ENCODE data around the gene FGR. TPM values are rescaled to one million over a fixed set of nuclear protein-coding genes. Genes with fewer than 3 reads are reported as not detected.

The FGR gene
- total RNA-seq, 1 donor from 2014 or later, result 3.5 TPM

DNA sequence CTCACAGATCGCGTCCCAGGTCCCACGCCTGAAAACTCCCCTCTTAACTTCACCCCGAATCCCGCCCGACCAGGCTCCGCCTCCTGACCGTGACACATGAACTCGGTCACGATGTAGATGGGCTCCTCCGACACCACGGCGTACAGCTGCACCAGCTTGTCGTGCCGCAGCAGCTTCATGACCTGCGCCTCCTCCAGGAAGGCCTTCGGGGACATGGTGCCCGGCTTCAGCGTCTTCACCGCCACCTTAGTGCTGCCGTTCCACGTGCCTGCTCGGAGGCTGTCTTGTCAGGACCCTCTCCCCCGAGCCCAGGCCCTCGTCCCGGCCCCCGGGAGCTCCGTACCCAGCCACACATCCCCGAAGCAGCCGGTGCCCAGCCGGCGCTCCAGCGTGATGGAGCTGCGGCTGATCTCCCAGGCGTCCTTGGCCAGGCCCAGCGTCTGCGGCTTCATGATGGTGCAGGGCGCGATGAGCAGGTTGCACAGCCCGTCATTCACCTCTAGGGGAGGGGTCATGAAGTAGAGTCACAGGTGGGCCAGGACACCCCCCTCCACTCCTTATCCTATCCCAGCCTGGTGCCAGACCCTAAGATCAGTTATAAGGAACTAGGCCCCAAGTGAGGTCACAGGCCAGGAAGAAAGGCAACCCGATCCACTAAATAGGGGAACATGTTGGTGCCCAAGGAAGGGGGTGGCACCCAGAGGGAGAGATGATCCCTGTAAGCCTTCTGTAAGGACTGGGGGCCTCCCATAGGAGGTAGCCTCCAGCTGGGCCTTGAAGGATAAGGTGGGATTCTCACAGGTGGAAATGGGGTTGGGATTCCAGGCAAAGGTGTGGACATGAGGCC lies 19.4 kb downstream of the FGR start:
- Histone ChIP-seq H3K4me1 (peaks cover 17% of the 10 kb centered on the region), H3K4me3 (no peak overlapping the region), H3K27ac (replicated peaks) (no peak overlapping the region), H3K27me3 (ENCODE audit: low read depth) (no peaks in the 10 kb centered on the region), H3K36me3 (no peaks in the 10 kb centered on the region), H3K9me3 (replicated peaks) (no peaks in the 10 kb centered on the region)
- DNase-seq, result no peak
- intact Hi-C loops (cut with micrococcal nuclease), result no loop called here
- TF ChIP-seq, protein P1, sequence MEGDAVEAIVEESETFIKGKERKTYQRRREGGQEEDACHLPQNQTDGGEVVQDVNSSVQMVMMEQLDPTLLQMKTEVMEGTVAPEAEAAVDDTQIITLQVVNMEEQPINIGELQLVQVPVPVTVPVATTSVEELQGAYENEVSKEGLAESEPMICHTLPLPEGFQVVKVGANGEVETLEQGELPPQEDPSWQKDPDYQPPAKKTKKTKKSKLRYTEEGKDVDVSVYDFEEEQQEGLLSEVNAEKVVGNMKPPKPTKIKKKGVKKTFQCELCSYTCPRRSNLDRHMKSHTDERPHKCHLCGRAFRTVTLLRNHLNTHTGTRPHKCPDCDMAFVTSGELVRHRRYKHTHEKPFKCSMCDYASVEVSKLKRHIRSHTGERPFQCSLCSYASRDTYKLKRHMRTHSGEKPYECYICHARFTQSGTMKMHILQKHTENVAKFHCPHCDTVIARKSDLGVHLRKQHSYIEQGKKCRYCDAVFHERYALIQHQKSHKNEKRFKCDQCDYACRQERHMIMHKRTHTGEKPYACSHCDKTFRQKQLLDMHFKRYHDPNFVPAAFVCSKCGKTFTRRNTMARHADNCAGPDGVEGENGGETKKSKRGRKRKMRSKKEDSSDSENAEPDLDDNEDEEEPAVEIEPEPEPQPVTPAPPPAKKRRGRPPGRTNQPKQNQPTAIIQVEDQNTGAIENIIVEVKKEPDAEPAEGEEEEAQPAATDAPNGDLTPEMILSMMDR (IDR thresholded peaks at IDR 0.05; ENCODE audit: borderline replicate concordance), result no peak

DNA sequence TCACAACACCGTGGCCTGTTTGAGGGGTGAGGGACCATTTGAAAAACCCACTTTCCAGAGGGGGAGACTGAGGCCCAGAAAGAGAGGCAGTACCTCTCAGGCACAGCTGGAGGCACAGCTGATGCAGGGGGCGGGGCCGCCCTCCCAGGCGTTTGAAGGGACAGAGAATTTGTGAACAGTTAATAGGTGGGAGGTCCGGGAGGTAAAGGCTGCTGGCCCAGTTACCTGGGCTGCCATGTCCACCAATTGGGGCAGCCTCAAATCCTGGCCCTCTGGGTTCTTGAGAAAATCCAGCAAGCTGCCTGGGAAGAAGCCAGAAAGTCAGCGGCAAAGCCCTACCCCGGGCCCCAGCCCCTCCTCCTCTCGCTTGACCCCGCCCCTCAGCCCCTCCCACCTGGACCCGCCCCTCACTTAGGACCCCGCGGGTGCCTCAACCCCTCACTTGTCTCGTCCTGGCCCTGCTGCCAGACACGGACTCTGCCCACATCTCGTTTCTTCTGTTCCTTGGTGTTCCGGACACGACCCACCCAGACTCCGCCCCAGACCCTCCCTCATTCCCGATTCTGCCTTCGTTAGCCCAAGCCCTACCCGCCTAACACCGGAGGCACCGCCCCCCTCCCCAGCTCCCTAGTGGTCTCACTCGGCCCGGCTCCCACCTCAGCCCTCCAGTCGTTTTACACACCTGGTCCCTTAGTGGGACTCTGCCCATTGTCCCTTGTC lies 20.2 kb downstream of the FGR start:
- DNase-seq, result no peak
- Histone ChIP-seq H3K27me3 (ENCODE audit: low read depth) (no peaks in the 10 kb centered on the region), H3K27ac (replicated peaks) (no peak overlapping the region), H3K9me3 (replicated peaks) (no peaks in the 10 kb centered on the region), H3K36me3 (no peaks in the 10 kb centered on the region), H3K4me3 (no peak overlapping the region), H3K4me1 (peaks cover 17% of the 10 kb centered on the region)
- TF ChIP-seq, protein P1 (IDR thresholded peaks at IDR 0.05; ENCODE audit: borderline replicate concordance), result no peak
- intact Hi-C loops (cut with micrococcal nuclease), result no loop called here

DNA sequence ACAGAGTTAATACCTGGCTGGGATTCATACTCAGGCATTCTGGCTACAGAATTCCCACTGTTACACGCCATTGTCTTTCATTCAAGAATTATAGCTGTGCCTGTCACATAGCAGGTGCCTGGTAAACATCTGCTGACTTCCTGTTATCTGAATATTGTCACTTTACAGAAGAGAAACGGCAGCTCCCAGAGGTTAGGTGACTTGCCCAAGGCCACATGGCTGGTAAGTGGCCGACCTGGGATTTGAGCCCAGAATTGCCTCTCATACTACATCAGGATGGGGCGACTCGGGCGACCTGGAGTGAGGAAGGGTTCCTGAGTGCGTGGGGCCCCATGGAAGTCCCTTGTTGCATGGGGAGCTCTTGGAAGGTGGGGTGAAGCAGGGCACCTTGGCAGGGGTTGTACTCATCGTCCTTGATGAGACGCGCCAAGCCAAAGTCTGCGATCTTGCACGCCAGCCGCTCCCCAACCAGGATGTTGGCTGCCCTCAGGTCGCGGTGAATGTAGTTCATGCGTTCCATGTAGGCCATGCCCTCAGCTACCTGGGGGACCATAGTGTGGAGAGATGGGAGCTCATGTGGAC lies 20.9 kb downstream of the FGR start:
- Histone ChIP-seq H3K4me3 (no peak overlapping the region), H3K27ac (replicated peaks) (no peak overlapping the region), H3K4me1 (peaks cover 19% of the 10 kb centered on the region), H3K36me3 (no peaks in the 10 kb centered on the region), H3K9me3 (replicated peaks) (no peaks in the 10 kb centered on the region), H3K27me3 (ENCODE audit: low read depth) (no peaks in the 10 kb centered on the region)
- no peak for DNase-seq
- TF ChIP-seq, protein P1 (IDR thresholded peaks at IDR 0.05; ENCODE audit: borderline replicate concordance), result no peak
- intact Hi-C loops (cut with micrococcal nuclease), result no loop called here

DNA sequence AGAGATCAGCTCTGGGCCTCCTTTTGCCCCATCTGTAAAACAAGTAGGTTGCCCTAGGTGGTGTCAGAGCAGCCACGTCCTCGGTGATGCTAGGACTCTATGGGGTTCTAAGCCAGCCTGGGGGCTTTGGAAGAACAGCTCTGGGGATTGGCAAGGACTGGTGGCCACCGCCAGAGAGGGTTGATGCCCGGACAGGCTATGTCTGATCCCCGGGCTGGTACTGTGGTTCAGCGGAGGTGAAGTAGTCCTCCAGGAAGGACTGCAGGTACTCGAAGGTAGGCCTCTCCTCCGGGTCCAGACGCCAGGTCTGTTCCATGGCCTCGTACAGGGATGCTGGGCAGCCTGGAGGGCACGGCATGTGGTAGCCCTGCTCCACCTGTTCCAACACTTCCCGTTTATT lies 22.3 kb downstream of the FGR start:
- H3K27me3 ChIP-seq (ENCODE audit: low read depth), result no peaks in the 10 kb centered on the region
- no peak overlapping the region for H3K27ac ChIP-seq (replicated peaks)
- peaks cover 26% of the 10 kb centered on the region for H3K4me1 ChIP-seq
- H3K9me3 ChIP-seq (replicated peaks), result no peaks in the 10 kb centered on the region
- intact Hi-C loops (cut with micrococcal nuclease), result no loop called here
- no peaks in the 10 kb centered on the region for H3K36me3 ChIP-seq
- H3K4me3 ChIP-seq, result no peak overlapping the region
- DNase-seq, result no peak
- TF ChIP-seq, protein P1 (IDR thresholded peaks at IDR 0.05; ENCODE audit: borderline replicate concordance), result no peak

DNA sequence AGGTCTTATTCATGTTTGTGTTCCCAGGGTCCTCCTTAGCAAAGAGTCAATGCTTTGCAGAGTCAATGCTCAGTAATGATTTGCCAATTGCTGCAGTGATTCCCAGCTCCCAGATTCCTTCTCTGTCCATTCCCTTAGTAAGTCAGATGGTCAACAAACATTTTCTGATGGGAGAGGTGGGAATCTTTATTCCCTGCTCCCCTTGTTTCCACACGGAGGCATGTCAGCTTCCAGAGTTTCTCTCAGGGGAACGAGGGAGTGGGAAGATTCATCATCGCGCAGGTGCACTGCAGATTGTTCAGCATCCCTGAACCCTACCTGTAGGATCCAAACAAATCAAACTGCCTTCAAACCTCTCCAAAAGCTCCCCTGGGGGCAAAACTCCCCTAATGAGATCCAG lies 23.5 kb downstream of the FGR start:
- Histone ChIP-seq H3K27me3 (ENCODE audit: low read depth) (no peaks in the 10 kb centered on the region), H3K27ac (replicated peaks) (no peak overlapping the region), H3K4me3 (no peak overlapping the region), H3K4me1 (peaks cover 26% of the 10 kb centered on the region), H3K9me3 (replicated peaks) (no peaks in the 10 kb centered on the region), H3K36me3 (no peaks in the 10 kb centered on the region)
- TF ChIP-seq, protein P1 (IDR thresholded peaks at IDR 0.05; ENCODE audit: borderline replicate concordance), result no peak
- no peak for DNase-seq
- intact Hi-C loops (cut with micrococcal nuclease), result loop anchor here (2.0 kb wide), 1 partner anchor 51 kb away; no protein-coding TSS in a partner anchor
